Immature natural killer cell (primary cell): ENCODE results near the gene CPED1. TPM values are rescaled to one million over a fixed set of nuclear protein-coding genes. Genes with fewer than 3 reads are reported as not detected.
A peak's percentile ranks its signal among the peaks of the same experiment; 100 is the strongest.

Source experiments
- DNase-seq, 3 donors: peaks; one replicate each; pipeline ENCODE4 v3.0.0; 2022; ENCODE audit warnings: mixed read lengths in 1 of 3
- H3K27ac Mint-ChIP-seq, 6 donors: one replicate each; pipeline ENCODE4 v1.8.0; 2020; ENCODE audit warnings: mixed read lengths in 6 of 6, mild to moderate bottlenecking in 5 of 6, inconsistent platforms in 4 of 6, moderate library complexity in 3 of 6
- H3K27me3 Mint-ChIP-seq, 3 donors: one replicate each; pipeline ENCODE4 v1.8.0; 2020 to 2021; ENCODE audit warnings: low read depth in 3 of 3, mild to moderate bottlenecking in 3 of 3, mixed read lengths in 3 of 3, moderate library complexity in 3 of 3, inconsistent platforms in 1 of 3
- H3K36me3 Mint-ChIP-seq, 3 donors: one replicate each; pipeline ENCODE4 v1.8.0; 2020; ENCODE audit warnings: mixed read lengths in 3 of 3, inconsistent platforms in 2 of 3, mild to moderate bottlenecking in 2 of 3
- H3K4me1 Mint-ChIP-seq, 2 donors: one replicate each; pipeline ENCODE4 v1.8.0; 2020; ENCODE audit warnings: inconsistent platforms in 2 of 2, mild to moderate bottlenecking in 2 of 2, mixed read lengths in 2 of 2, moderate library complexity in 1 of 2
- H3K4me3 Mint-ChIP-seq, 5 donors: one replicate each; pipeline ENCODE4 v1.8.0; 2020; ENCODE audit warnings: mild to moderate bottlenecking in 5 of 5, mixed read lengths in 5 of 5, inconsistent platforms in 3 of 5, moderate library complexity in 3 of 5
- H3K9me3 Mint-ChIP-seq, 6 donors: one replicate each; pipeline ENCODE4 v1.8.0; 2020; ENCODE audit warnings: mild to moderate bottlenecking in 6 of 6, mixed read lengths in 6 of 6, inconsistent platforms in 4 of 6, moderate library complexity in 3 of 6
- polyA plus RNA-seq, 3 donors: library from polyadenylated mRNA; unstranded; fragments of 300-500 nt; fragmentation: Illumina TruSeq; gene quantifications; one replicate each; pipeline ENCODE4 v1.2.3, GENCODE V29; 2021

The CPED1 gene
- polyA plus RNA-seq, 3 donors from 2014 or later = 1.3 to 2.2 TPM; not detected in 1

- H3K27me3 Mint-ChIP-seq = peaks cover 14 to 35% (median 15%) of the 10 kb centered on the region in 3 donors
- H3K4me1 Mint-ChIP-seq = peaks cover 11 to 15% of the 10 kb centered on the region in 2 donors
- peak overlapping the region in 1 of 5 donors; percentile 4 for H3K4me3 Mint-ChIP-seq
- DNase-seq = no peak
- no peaks in the 10 kb centered on the region for H3K9me3 Mint-ChIP-seq
- no peak overlapping the region for H3K27ac Mint-ChIP-seq
- peaks cover 0 to 4% (median 0%) of the 10 kb centered on the region in 3 donors for H3K36me3 Mint-ChIP-seq
Measured at GRCh38 chr7:121331048-121331447, 342.5 kb downstream of the CPED1 start.

GRCh38 chr7:121331574-121331973, 343.1 kb downstream of the CPED1 start:
- H3K27ac Mint-ChIP-seq = no peak overlapping the region

GRCh38 chr7:121334376-121334775, 345.9 kb downstream of the CPED1 start:
- Mint-ChIP-seq H3K27ac (no peak overlapping the region), H3K36me3 (peaks cover 0 to 7% (median 0%) of the 10 kb centered on the region in 3 donors), H3K27me3 (peaks cover 7 to 19% (median 14%) of the 10 kb centered on the region in 3 donors), H3K4me1 (peaks cover 21 to 25% of the 10 kb centered on the region in 2 donors), H3K9me3 (no peaks in the 10 kb centered on the region), H3K4me3 (no peak overlapping the region)
- no peak for DNase-seq

More at GRCh38 chr7:121331574-121331973, 343.1 kb downstream of the CPED1 start:
- Mint-ChIP-seq H3K9me3 (no peaks in the 10 kb centered on the region), H3K4me3 (peak overlapping the region in 1 of 5 donors; percentile 4), H3K4me1 (peaks cover 11 to 15% of the 10 kb centered on the region in 2 donors), H3K36me3 (peaks cover 0 to 4% (median 0%) of the 10 kb centered on the region in 3 donors), H3K27me3 (peaks cover 14 to 35% (median 15%) of the 10 kb centered on the region in 3 donors)
- no peak for DNase-seq

- Mint-ChIP-seq H3K9me3 (no peaks in the 10 kb centered on the region), H3K4me3 (no peak overlapping the region), H3K36me3 (peaks cover 0 to 8% (median 0%) of the 10 kb centered on the region in 3 donors), H3K27me3 (peaks cover 2 to 14% (median 13%) of the 10 kb centered on the region in 3 donors), H3K4me1 (peaks cover 15 to 19% of the 10 kb centered on the region in 2 donors), H3K27ac (no peak overlapping the region)
- DNase-seq = no peak
Measured at GRCh38 chr7:121334875-121335648, 346.6 kb downstream of the CPED1 start.

GRCh38 chr7:121336579-121336978, 348.1 kb downstream of the CPED1 start:
- no peak for DNase-seq
- Mint-ChIP-seq H3K27ac (no peak overlapping the region), H3K4me3 (no peak overlapping the region), H3K36me3 (peaks cover 0 to 8% (median 0%) of the 10 kb centered on the region in 3 donors), H3K4me1 (peaks cover 10 to 14% of the 10 kb centered on the region in 2 donors), H3K27me3 (peaks cover 2 to 9% (median 4%) of the 10 kb centered on the region in 3 donors), H3K9me3 (no peaks in the 10 kb centered on the region)

- H3K27me3 Mint-ChIP-seq = peaks cover 0 to 6% (median 2%) of the 10 kb centered on the region in 3 donors
- H3K36me3 Mint-ChIP-seq = peaks cover 3 to 15% (median 5%) of the 10 kb centered on the region in 3 donors
- peaks cover 10 to 14% of the 10 kb centered on the region in 2 donors for H3K4me1 Mint-ChIP-seq
- DNase-seq = no peak
- no peak overlapping the region for H3K4me3 Mint-ChIP-seq
- H3K27ac Mint-ChIP-seq = no peak overlapping the region
- no peaks in the 10 kb centered on the region for H3K9me3 Mint-ChIP-seq
Measured at GRCh38 chr7:121337398-121337797, 348.9 kb downstream of the CPED1 start.

GRCh38 chr7:121339082-121339481, 350.6 kb downstream of the CPED1 start:
- no peak overlapping the region for H3K4me3 Mint-ChIP-seq
- H3K27ac Mint-ChIP-seq = peak overlapping the region in 1 of 6 donors; percentile 33
- DNase-seq = no peak
- H3K9me3 Mint-ChIP-seq = no peaks in the 10 kb centered on the region
- H3K36me3 Mint-ChIP-seq = peaks cover 6 to 20% (median 7%) of the 10 kb centered on the region in 3 donors
- H3K4me1 Mint-ChIP-seq = peaks cover 10 to 14% of the 10 kb centered on the region in 2 donors
- peaks cover 0 to 6% (median 2%) of the 10 kb centered on the region in 3 donors for H3K27me3 Mint-ChIP-seq

- DNase-seq = no peak
- Mint-ChIP-seq H3K4me3 (no peak overlapping the region), H3K27ac (no peak overlapping the region), H3K27me3 (peaks cover 0 to 2% (median 0%) of the 10 kb centered on the region in 3 donors), H3K9me3 (no peaks in the 10 kb centered on the region), H3K4me1 (peaks cover 10 to 14% of the 10 kb centered on the region in 2 donors), H3K36me3 (peaks cover 11 to 24% (median 12%) of the 10 kb centered on the region in 3 donors)
Measured at GRCh38 chr7:121341933-121342332, 353.4 kb downstream of the CPED1 start.

GRCh38 chr7:121342631-121343030, 354.1 kb downstream of the CPED1 start:
- no peak for DNase-seq
- Mint-ChIP-seq H3K4me3 (no peak overlapping the region), H3K27me3 (peaks cover 0 to 2% (median 0%) of the 10 kb centered on the region in 3 donors), H3K27ac (no peak overlapping the region), H3K9me3 (no peaks in the 10 kb centered on the region), H3K4me1 (peaks cover 10 to 14% of the 10 kb centered on the region in 2 donors), H3K36me3 (peaks cover 18 to 30% (median 18%) of the 10 kb centered on the region in 3 donors)

- H3K4me3 Mint-ChIP-seq = no peak overlapping the region
- H3K27me3 Mint-ChIP-seq = peaks cover 0 to 2% (median 0%) of the 10 kb centered on the region in 3 donors
- H3K36me3 Mint-ChIP-seq = peaks cover 18 to 30% (median 18%) of the 10 kb centered on the region in 3 donors
- DNase-seq = no peak
- H3K4me1 Mint-ChIP-seq = peaks cover 8 to 11% of the 10 kb centered on the region in 2 donors
- no peaks in the 10 kb centered on the region for H3K9me3 Mint-ChIP-seq
- no peak overlapping the region for H3K27ac Mint-ChIP-seq
Measured at GRCh38 chr7:121343302-121343701, 354.8 kb downstream of the CPED1 start.

- no peak for DNase-seq
- Mint-ChIP-seq H3K4me1 (peaks cover 3% of the 10 kb centered on the region in 2 donors), H3K27ac (no peak overlapping the region), H3K9me3 (no peaks in the 10 kb centered on the region), H3K4me3 (no peak overlapping the region), H3K36me3 (peaks cover 18 to 26% (median 18%) of the 10 kb centered on the region in 3 donors), H3K27me3 (no peaks in the 10 kb centered on the region)
Measured at GRCh38 chr7:121344093-121344492, 355.6 kb downstream of the CPED1 start.

GRCh38 chr7:121344497-121344896, 356.0 kb downstream of the CPED1 start:
- H3K4me1 Mint-ChIP-seq = no peaks in the 10 kb centered on the region
- H3K36me3 Mint-ChIP-seq = peaks cover 18 to 22% (median 18%) of the 10 kb centered on the region in 3 donors
- DNase-seq = no peak
- no peaks in the 10 kb centered on the region for H3K27me3 Mint-ChIP-seq
- no peak overlapping the region for H3K27ac Mint-ChIP-seq
- H3K4me3 Mint-ChIP-seq = no peak overlapping the region
- no peaks in the 10 kb centered on the region for H3K9me3 Mint-ChIP-seq
